GM18951 (cell line): Measurements from ENCODE around the gene HLA-DMB.

Experiments
- POLR2A ChIP-seq: IDR thresholded peaks from 4 replicates; pipeline ENCODE4 v1.6.1; 2011; ENCODE audit warnings: mild to moderate bottlenecking; ENCODE audit not compliant: insufficient read length, insufficient read depth; ENCODE audit errors: extremely low read depth
- in situ Hi-C: fragments of 300-500 bp; cut with MboI; formaldehyde crosslinking; loops from one replicate; pipeline ENCODE4 v1.12.0; 2022; ENCODE audit warnings: low sequenced_read_pairs, mixed read lengths, inconsistent platforms; ENCODE audit not compliant: unreplicated experiment

Gene HLA-DMB

DNA sequence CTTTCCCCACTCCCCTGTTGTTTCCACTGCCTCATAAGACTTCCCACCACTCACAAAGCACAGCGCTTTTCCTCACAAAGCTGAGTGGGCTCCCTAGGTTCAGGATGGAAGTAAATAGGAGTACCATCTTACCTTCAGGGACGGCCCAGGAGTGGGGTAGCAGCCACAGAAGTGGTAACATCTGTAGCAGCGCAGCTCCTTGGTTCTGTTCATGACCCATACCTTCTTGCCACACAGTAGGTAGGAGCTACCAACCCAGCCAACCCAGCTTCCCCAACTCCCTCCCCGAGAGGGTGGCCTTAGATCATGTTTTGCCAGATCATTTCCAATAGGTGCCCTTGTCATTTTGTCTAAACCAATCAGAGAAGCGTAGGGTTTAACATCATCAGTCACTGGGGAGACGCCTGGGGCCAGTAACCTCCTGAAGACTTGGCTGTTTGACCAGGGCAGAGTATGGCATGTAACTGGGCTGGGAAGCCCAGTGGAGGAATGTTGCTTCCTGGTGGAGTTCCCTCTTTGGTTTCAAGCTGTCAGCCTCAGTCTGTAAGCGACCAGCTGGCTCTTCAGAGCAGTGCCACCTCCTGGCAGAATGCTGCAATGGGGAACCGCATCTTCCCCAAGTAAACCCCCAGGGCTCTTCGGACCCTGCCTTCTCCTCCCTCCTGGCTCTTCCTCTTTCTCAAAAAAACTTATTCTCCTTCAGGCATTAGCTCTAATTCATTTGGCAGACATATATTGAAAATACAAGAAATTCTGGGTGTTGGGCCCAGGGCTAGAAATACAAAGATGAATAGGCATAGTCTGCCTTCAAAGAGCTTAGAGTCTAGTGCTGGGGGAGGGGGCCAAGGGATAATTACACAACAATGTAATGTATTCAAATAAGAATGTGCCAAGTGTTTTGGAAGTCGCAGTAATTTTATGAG, 12.2 kb upstream of the HLA-DMB start, which contains the start of gene HLA-DMA:
HLA-DMA (minus strand) TSS at position 281 of the 923 bp plus-strand sequence; CDS start at position 220, 61 bp downstream.
- in situ Hi-C loops: no loop called here
- TF ChIP-seq POLR2A: peak; percentile 96

GRCh38 chr6:32950449-32950848, 9.6 kb upstream of the HLA-DMB start:
- in situ Hi-C loops: no loop called here
- no peak for TF ChIP-seq POLR2A

GRCh38 chr6:32950010-32950409, 9.2 kb upstream of the HLA-DMB start:
- TF ChIP-seq POLR2A: no peak
- in situ Hi-C loops: no loop called here

- no peak for TF ChIP-seq POLR2A
- in situ Hi-C loops: no loop called here
Measured at GRCh38 chr6:32949113-32949512, 8.3 kb upstream of the HLA-DMB start.

DNA sequence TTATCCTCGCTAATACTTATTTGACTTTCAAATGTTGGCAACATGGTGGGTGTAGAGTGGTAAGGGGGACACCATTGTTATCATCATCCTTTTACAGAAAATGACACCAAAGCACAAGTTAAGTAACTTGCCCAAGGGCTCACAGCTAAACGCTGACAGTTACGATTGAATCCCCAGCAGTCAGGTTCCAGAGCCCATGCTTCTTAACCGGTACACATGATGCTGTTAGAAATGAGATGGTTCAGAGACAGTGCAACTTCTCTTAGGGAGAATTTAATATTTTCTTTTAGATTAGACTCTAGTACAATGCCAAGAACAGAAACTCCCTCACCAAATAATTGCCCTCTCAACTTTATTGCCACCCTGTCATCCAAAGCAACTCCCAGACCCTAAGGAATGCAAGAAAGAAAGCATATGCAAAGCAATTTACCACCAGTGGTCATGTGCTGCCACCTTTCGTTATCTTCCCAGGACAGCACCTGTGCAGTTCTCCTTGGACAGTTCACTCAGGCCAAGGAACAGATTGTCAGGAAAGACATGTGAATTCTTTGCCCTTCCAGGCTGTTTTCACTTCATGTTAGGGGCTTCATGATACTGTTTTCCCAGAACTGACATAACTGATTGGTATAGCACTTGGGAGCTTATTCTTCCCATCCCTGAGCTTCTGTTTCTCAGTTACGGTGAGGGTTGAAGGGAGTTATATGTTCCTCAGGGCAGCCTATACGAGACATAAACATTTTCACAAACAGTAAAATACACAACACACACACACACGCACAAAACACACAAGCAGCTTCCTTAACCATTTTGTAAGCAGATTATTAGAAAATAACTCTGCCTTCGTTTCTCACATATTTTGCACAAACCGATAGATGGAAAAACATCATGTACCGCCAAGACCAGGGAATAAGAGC, 7.0 kb upstream of the HLA-DMB start:
- in situ Hi-C loops: no loop called here

DNA sequence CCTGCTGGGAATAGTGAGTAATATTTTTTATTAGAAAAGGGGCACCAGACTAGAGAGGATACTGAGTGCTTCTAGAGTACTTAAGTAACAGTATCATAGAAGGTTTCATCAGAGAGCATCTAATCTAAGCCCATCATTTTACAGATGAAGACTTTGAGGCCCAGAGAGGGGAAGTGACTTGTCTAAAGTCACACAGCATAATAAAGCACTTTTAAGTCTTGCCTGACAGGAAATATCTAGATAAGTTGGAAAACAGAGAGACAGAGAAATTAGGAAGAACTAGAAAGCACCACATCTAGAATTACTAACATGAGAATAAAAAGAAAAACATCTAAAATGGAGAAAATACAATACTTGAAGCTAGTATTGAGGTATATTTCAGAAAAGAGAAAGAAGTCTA, 6.1 kb upstream of the HLA-DMB start:
- no peak for TF ChIP-seq POLR2A
- in situ Hi-C loops: no loop called here

More for the DNA sequence above, 7.0 kb upstream of the HLA-DMB start:
- TF ChIP-seq POLR2A: peak; percentile 4

GRCh38 chr6:32945953-32946352, 5.1 kb upstream of the HLA-DMB start:
- no peak for TF ChIP-seq POLR2A
- in situ Hi-C loops: no loop called here

GRCh38 chr6:32945108-32945760, 4.4 kb upstream of the HLA-DMB start:
- peak; percentile 33 for TF ChIP-seq POLR2A
- in situ Hi-C loops: no loop called here

DNA sequence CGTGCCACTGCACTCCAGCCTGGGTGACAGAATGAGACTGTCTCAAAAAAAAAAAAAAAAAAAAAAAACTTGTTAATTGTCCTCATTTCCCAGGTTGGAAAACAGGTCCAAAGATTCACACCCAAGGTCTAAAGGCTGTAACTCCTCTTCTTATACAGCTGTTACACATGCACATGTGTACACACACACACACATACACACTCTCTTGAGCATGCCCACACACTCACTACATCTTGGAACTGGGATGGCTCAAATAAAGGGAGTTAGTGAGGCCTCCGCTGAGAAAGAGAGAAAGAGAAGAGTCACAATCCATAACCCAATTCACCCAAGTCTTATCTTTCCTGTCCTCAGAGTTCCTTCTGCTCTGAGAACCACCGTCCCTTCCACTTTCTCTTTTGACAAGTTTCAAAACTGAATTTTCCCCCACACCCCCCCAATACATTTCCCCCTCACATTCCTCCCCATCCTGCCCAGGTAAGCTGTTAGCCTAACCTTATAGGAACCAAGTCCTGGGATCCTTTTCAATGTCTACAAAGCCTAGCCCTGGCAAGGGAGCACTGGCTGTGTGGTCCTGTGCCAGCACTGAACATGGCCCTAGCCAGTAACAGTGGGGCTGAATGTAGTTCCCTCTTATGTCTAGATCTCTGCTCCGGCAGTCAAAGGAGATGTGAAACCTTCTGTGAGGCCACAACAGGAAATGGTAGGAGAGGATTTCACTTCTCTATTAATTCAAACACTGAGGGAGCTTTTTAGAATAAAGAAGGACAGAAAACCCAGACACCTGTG, 3.2 kb upstream of the HLA-DMB start:
- in situ Hi-C loops: loop anchor here (5.0 kb wide), 1 partner anchor 57 kb away; no protein-coding TSS in a partner anchor
- peak; percentile 63 for TF ChIP-seq POLR2A

DNA sequence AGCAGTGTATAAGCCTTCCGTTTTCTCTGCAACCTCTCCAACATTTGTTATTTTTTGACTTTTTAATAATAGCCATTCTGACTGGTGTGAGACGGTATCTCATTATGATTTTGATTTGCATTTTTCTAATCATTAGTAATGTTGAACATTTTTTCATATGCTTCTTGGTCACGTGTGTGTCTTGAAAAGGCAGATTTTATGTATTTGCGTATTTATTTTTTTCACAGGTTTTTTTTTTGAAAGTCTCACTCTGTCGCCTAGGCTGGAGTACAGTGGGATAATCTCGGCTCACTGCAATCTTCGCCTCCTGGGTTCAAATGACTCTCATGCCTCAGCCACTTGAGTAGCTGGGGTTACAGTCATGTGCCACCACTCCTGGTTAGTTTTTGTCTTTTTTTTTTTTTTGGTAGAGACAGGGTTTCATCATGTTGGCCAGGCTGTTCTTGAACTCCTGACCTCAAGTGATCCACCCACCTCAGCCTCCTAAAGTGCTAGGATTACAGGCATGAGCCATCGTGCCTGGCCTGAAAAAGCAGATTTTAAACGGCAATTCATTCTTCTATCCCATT, 1.8 kb upstream of the HLA-DMB start:
- in situ Hi-C loops: loop anchor here (5.0 kb wide), 1 partner anchor 55 kb away; no protein-coding TSS in a partner anchor

DNA sequence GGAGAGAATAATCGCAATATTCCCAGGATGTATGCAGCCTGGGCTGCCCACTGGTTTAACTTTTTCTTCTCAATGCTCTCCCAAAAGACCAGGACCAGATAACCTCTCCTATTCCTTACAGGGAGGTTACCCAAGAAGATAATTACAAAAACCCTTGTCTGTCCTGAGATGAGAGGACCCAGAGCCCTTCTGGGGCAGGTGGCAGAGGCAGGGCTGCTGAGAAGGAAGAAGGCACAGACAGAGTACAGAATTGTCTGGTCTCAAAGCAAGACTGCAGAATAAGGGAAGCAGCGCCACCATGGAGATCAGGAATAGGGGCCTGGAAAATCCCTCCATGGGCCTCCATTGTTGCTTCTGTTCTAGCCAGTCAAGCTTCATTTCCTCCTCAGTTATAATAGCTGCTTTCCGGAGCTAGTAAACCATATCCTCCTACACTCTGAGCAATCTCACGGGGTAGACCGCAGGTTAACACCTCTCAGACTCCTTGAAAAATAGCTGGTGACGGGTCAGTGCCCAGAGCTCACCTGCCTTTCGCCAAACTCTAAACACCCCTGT, 463 bp upstream of the HLA-DMB start:
- in situ Hi-C loops: loop anchor here (5.0 kb wide), 1 partner anchor 54 kb away; no protein-coding TSS in a partner anchor
- TF ChIP-seq POLR2A: peak; percentile 39

DNA sequence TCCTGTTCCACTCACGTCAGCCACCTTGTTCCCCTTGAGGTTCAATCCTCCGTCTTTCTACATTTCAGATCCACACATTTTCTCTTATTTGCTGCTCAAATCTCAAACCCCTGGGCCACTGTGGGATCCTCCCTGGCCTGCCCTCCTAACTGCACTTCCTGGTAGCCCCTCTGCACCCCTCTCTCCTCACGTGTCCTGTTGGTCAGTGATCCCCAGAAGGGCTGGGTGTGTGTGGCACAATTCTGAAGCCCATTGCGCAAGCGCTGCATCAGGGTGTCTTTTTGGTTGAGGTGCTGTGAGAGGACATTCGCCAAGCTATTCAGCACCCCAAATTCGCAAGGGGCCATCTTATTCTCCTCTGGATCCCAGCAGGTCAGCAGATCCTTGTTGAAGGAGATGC, 2.3 kb downstream of the HLA-DMB start:
- no peak for TF ChIP-seq POLR2A
- in situ Hi-C loops: no loop called here

GRCh38 chr6:32937230-32937633, 3.6 kb downstream of the HLA-DMB start:
- TF ChIP-seq POLR2A: no peak
- in situ Hi-C loops: no loop called here
